Glutamatergic neuron (in vitro differentiated cells): ENCODE results near the gene PNPO. TPM values are rescaled to one million over a fixed set of nuclear protein-coding genes. Genes with fewer than 3 reads are reported as not detected.
"Not testable (repeated sequence)": the region's sequence is repeated elsewhere in the genome, so short reads cannot be mapped to it uniquely, and the experiment has no call there.

Experiments used
- DNase-seq: peaks from one replicate; pipeline ENCODE4 v3.0.0; 2022
- H3K27ac Mint-ChIP-seq: one replicate; pipeline ENCODE4 v1.8.0; 2020; ENCODE audit warnings: mild to moderate bottlenecking, mixed read lengths, inconsistent platforms; ENCODE audit not compliant: unreplicated experiment
- H3K27me3 Mint-ChIP-seq: one replicate; pipeline ENCODE4 v1.8.0; 2020; ENCODE audit warnings: mild to moderate bottlenecking, moderate library complexity, mixed read lengths, inconsistent platforms; ENCODE audit not compliant: unreplicated experiment
- H3K36me3 Mint-ChIP-seq: one replicate; pipeline ENCODE4 v1.8.0; 2020; ENCODE audit warnings: mild to moderate bottlenecking, mixed read lengths, inconsistent platforms; ENCODE audit not compliant: unreplicated experiment
- H3K4me1 Mint-ChIP-seq: one replicate; pipeline ENCODE4 v1.8.0; 2020; ENCODE audit warnings: mild to moderate bottlenecking, low read depth, mixed read lengths, inconsistent platforms; ENCODE audit not compliant: unreplicated experiment
- H3K4me3 Mint-ChIP-seq: one replicate; pipeline ENCODE4 v1.8.0; 2020; ENCODE audit warnings: mild to moderate bottlenecking, mixed read lengths, inconsistent platforms; ENCODE audit not compliant: unreplicated experiment
- H3K9me3 Mint-ChIP-seq: one replicate; pipeline ENCODE4 v1.8.0; 2020; ENCODE audit warnings: mild to moderate bottlenecking, moderate library complexity, mixed read lengths, inconsistent platforms; ENCODE audit not compliant: unreplicated experiment
- CTCF ChIP-seq: fragments of 200-600 bp; sonication (generic); IDR thresholded peaks from one replicate; pipeline ENCODE4 v1.5.0; 2021; ENCODE audit not compliant: partially characterized antibody, unreplicated experiment
- total RNA-seq: library from RNA; stranded (reverse); fragmentation: NEBNext Ultra II Directional; extraction: Animal tissue kit (Norgen Biotek cat#: 25700); gene quantifications from one replicate; pipeline ENCODE4 v1.2.1, GENCODE V29; 2021; ENCODE audit not compliant: unreplicated experiment

PNPO gene
- total RNA-seq, 1 donor from 2014 or later = 6.0 TPM

- Mint-ChIP-seq H3K36me3 (peaks cover 5% of the 10 kb centered on the region), H3K27me3 (peaks cover 7% of the 10 kb centered on the region), H3K4me3 (no peak overlapping the region), H3K4me1 (peaks cover 13% of the 10 kb centered on the region), H3K9me3 (peaks cover 1% of the 10 kb centered on the region), H3K27ac (no peak overlapping the region)
- no peak for DNase-seq
- TF ChIP-seq CTCF = no peak
Measured at GRCh38 chr17:47928415-47928814, 13.0 kb upstream of the PNPO start.

DNA sequence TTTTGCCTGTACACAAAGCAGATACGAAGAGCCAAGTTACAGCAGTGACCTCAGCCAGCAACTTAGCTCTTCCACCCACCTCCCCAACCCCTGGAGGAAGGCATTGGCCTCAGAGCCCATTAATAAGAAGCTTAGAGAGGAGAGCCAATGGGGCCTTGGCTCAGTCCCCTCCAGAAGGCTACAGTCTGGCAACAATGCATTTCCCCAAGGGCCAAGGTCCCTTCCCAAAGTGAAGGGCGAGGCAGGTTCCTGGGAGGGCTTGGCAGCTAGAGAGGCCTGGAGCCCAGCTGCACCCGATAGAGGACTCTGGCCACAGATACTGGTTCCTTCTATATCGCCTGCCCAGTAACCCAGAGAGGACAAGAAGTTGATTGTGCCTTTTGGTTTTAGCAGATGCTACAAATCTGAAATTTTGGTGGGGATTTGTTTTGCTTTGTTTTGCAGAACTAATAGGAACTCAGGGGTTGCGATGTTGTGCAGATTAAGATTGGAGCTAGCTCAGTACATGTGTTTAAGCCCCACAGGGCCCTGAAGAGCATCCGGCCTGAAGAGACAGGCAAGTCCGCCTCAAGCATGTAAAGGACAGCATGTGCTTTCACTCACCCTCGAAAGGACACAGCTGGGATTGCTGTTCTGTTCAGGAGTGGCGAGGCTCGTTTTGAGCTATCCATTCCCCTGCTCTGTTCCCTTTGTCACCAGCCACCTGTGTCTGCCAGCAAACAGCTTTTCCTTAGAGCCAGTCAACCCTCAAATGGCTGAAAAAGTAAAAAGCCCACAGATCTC lies 12.0 kb upstream of the PNPO start:
- Mint-ChIP-seq H3K4me1 (peaks cover 13% of the 10 kb centered on the region), H3K4me3 (no peak overlapping the region), H3K36me3 (peaks cover 5% of the 10 kb centered on the region), H3K27me3 (peaks cover 7% of the 10 kb centered on the region), H3K27ac (peak overlapping the region; percentile 18), H3K9me3 (peaks cover 1% of the 10 kb centered on the region)
- DNase-seq = no peak
- TF ChIP-seq CTCF = no peak

- Mint-ChIP-seq H3K27me3 (peaks cover 9% of the 10 kb centered on the region), H3K4me1 (peaks cover 15% of the 10 kb centered on the region), H3K9me3 (peaks cover 1% of the 10 kb centered on the region), H3K4me3 (no peak overlapping the region), H3K27ac (no peak overlapping the region), H3K36me3 (no peaks in the 10 kb centered on the region)
- TF ChIP-seq CTCF = no peak
- DNase-seq = no peak
Measured at GRCh38 chr17:47931848-47932247, 9.5 kb upstream of the PNPO start.

GRCh38 chr17:47934856-47935255 lies 6.5 kb upstream of the PNPO start:
- Mint-ChIP-seq H3K4me1 (peaks cover 2% of the 10 kb centered on the region), H3K36me3 (no peaks in the 10 kb centered on the region), H3K4me3 (no peak overlapping the region), H3K27ac (no peak overlapping the region), H3K9me3 (peaks cover 1% of the 10 kb centered on the region), H3K27me3 (peaks cover 6% of the 10 kb centered on the region)
- DNase-seq = no peak
- no peak for TF ChIP-seq CTCF

GRCh38 chr17:47935468-47935867 lies 5.9 kb upstream of the PNPO start:
- DNase-seq = not testable (repeated sequence)

More at GRCh38 chr17:47935468-47935867, 5.9 kb upstream of the PNPO start:
- not testable (repeated sequence) for H3K4me1 Mint-ChIP-seq, H3K4me3 Mint-ChIP-seq, H3K9me3 Mint-ChIP-seq, H3K27me3 Mint-ChIP-seq, H3K36me3 Mint-ChIP-seq, H3K27ac Mint-ChIP-seq
